Stomach (tissue), 4 donors: ENCODE measurements around the gene LRP10.

Source experiments
- CTCF ChIP-seq, 7 experiments: fragments of 450-650 bp in 4 of 7; fragments of 200-600 bp in 3 of 7; sonication (generic) in 3 of 7; IDR thresholded peaks; one replicate each; pipeline ENCODE4 v1.5.1; 2016 to 2019; ENCODE audit warnings: antibody characterized with exemption in 7 of 7, control low read depth in 2 of 7, mild to moderate bottlenecking in 1 of 7
- EP300 ChIP-seq: sonication (generic); formaldehyde crosslinking; IDR thresholded peaks from one replicate; pipeline ENCODE4 v1.6.1; 2017; ENCODE audit warnings: antibody characterized with exemption
- POLR2A ChIP-seq, 4 donors: fragments of 450-650 bp; IDR thresholded peaks; one replicate each; pipeline ENCODE4 v1.6.1; 2016; ENCODE audit warnings: antibody characterized with exemption in 4 of 4, control low read depth in 2 of 4, mild to moderate bottlenecking in 1 of 4, moderate library complexity in 1 of 4

- TF ChIP-seq EP300 (no peak), POLR2A (IDR thresholded peaks at IDR 0.05) (no peak), CTCF (IDR thresholded peaks at IDR 0.05) (no peak)
Observed at GRCh38 chr14:22848351-22849164, 23.0 kb upstream of the LRP10 start.
